Mesendoderm (in vitro differentiated cells): Measurements from ENCODE around the gene CASZ1.

Source experiments
- DNase-seq: peaks from one replicate; pipeline ENCODE4 v3.0.0; 2013
- H2AK5ac ChIP-seq: 2 replicates; pipeline ENCODE4 v1.6.1; 2013; ENCODE audit warnings: low read length, inconsistent platforms
- H2BK120ac ChIP-seq: 2 replicates; pipeline ENCODE4 v1.6.1; 2013; ENCODE audit warnings: low read depth, mild to moderate bottlenecking, low read length, moderate library complexity, mixed read lengths
- H2BK15ac ChIP-seq: replicated peaks from 2 replicates; pipeline ENCODE4 v1.6.1; 2013; ENCODE audit warnings: low read depth, mild to moderate bottlenecking, moderate library complexity
- H2BK5ac ChIP-seq: 2 replicates; pipeline ENCODE4 v1.6.1; 2013; ENCODE audit warnings: low read length, inconsistent platforms
- H3K18ac ChIP-seq: 2 replicates; pipeline ENCODE4 v1.6.1; 2013; ENCODE audit warnings: mild to moderate bottlenecking, low read length, mixed read lengths
- H3K23ac ChIP-seq: one replicate; pipeline ENCODE4 v1.6.1; 2013; ENCODE audit warnings: low read length
- H3K27ac ChIP-seq: 2 replicates; pipeline ENCODE4 v1.5.1; 2013; ENCODE audit warnings: low read depth, mild to moderate bottlenecking, inconsistent platforms, low read length, moderate library complexity
- H3K27me3 ChIP-seq: 2 replicates; pipeline ENCODE4 v1.6.1; 2013; ENCODE audit warnings: low read length, control low read depth, mild to moderate bottlenecking, inconsistent platforms; ENCODE audit not compliant: insufficient read depth, poor library complexity
- H3K36me3 ChIP-seq: 2 replicates; pipeline ENCODE4 v1.6.1; 2013; ENCODE audit warnings: low read length, inconsistent platforms; ENCODE audit not compliant: control insufficient read depth, insufficient read depth
- H3K4ac ChIP-seq: one replicate; pipeline ENCODE4 v1.6.1; 2013; ENCODE audit warnings: low read depth, mild to moderate bottlenecking, low read length, moderate library complexity
- H3K4me1 ChIP-seq: 2 replicates; pipeline ENCODE4 v1.6.1; 2013; ENCODE audit warnings: low read depth, low read length, inconsistent platforms; ENCODE audit not compliant: control insufficient read depth
- H3K4me2 ChIP-seq: 2 replicates; pipeline ENCODE4 v1.6.1; 2013; ENCODE audit warnings: low read length
- H3K4me3 ChIP-seq: 2 replicates; pipeline ENCODE4 v1.5.1; 2013; ENCODE audit warnings: mild to moderate bottlenecking, low read length
- H3K56ac ChIP-seq: one replicate; pipeline ENCODE4 v1.6.1; 2013; ENCODE audit warnings: low read length
- H3K79me1 ChIP-seq: 2 replicates; pipeline ENCODE4 v1.6.1; 2013; ENCODE audit warnings: low read length, inconsistent platforms
- H3K79me2 ChIP-seq: 2 replicates; pipeline ENCODE4 v1.6.1; 2013; ENCODE audit warnings: mild to moderate bottlenecking, low read length; ENCODE audit not compliant: control insufficient read depth, insufficient read depth
- H3K9ac ChIP-seq: 2 replicates; pipeline ENCODE4 v1.6.1; 2013; ENCODE audit warnings: low read length, inconsistent platforms
- H4K5ac ChIP-seq: one replicate; pipeline ENCODE4 v1.6.1; 2013; ENCODE audit warnings: low read length
- H4K8ac ChIP-seq: one replicate; pipeline ENCODE4 v1.6.1; 2013; ENCODE audit warnings: low read depth, mild to moderate bottlenecking, control low read depth, low read length, moderate library complexity
- WGBS: extraction: QIAGEN DNeasy Blood & Tissue Kit; methylation state at CpG from one replicate; pipeline ENCODE4 v1.1.7; 2013; ENCODE audit warnings: low lambda C conversion rate, missing lambda C conversion rate; ENCODE audit not compliant: insufficient coverage; ENCODE audit errors: extremely low coverage; 5-methylcytosine and 5-hydroxymethylcytosine counted together

CASZ1 gene

DNA sequence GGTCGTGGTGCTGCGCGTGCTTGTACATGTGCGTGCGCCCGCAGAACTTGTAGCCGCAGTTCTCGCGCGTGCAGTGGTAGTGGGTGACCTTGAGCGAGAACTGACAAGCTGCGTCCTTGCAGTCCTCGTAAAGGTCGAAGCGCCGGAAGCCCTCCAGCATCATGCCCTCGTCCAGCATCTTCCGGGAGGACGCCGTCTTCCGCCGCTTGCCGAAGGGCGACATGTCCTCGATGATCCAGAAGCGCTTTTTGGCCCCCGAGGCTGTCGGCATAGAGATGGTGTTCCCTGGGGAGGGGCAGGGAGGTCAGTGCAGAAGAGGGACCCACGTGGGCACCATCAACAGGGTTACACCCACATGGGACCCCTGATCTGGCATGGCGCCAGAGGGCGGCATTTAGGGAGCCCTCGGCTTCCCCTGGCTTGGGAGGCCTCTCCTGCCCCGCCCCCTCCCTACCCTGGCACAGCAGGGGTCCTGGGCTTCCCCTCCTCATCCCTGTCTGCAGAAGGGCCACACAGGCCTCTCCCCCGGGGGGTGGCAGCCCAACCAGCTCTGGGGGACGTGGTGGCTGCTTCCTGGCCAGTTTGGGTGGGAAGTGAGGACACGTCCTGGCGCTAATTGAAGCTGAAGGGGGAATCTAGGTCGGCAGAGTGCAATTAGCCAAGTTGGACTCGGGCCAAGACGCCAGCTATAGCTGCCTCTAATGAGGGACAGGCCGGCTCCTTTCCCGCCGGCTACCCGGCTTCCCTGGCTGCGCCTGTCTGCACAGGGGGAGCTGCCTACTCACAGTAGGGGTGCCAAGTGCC is 156.5 kb downstream of the CASZ1 start:
- H3K27ac ChIP-seq = no peak overlapping the region
- no peaks in the 10 kb centered on the region for H3K79me1 ChIP-seq
- no peak for DNase-seq
- H3K4ac ChIP-seq = no peak overlapping the region
- WGBS = no CpG with 5 or more reads among the region's 45 CpGs
- H3K4me3 ChIP-seq = no peak overlapping the region
- no peaks in the 10 kb centered on the region for H3K4me1 ChIP-seq
- H2AK5ac ChIP-seq = no peak overlapping the region
- H3K56ac ChIP-seq = peak overlapping the region; percentile 65
- no peaks in the 10 kb centered on the region for H3K27me3 ChIP-seq
- H3K79me2 ChIP-seq = no peaks in the 10 kb centered on the region
- no peak overlapping the region for H3K18ac ChIP-seq
- no peaks in the 10 kb centered on the region for H3K36me3 ChIP-seq
- H3K4me2 ChIP-seq = peak overlapping the region; percentile 40
- H2BK120ac ChIP-seq = no peak overlapping the region
- no peak overlapping the region for H2BK5ac ChIP-seq
- H2BK15ac ChIP-seq = no peak overlapping the region
- H4K5ac ChIP-seq = no peak overlapping the region
- peak overlapping the region; percentile 2 for H3K9ac ChIP-seq
- no peak overlapping the region for H3K23ac ChIP-seq
- H4K8ac ChIP-seq = no peak overlapping the region

DNA sequence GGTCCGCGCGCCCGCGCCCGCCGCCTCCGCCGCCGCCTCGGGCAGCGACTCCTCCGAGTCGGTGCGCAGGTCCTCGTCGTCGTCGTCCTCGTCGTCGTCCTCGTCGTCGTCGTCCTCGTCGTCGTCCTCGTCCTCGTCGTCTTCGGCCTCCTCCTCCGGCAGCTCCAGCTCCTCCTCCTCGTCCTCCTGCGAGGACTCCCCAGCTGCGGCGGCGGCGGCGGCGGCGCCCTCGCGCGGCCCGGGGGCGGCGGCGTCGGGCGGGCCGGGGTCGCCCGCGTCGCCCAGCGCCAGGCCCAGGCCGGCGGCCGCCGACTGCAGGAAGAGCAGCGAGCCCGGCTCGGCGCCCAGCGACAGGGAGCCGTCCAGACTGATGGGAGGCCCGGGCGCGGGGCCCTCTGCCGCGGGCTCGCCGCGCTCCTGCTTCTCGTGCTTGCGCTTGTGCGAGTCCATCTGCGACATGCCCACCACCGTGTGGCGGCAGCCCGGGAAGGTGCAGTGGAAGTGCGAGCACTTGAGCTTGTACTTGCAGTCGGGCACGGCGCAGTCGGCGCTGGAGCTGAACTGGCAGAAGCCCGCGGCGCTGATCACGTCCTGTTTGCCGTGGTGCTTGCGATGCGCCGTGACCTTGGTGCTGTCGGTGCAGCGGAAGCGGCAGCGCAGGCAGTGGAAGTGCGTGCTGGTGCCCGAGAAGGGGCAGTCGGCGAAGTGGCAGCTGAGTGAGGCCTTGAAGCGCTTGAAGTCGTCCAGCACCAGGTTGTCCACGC is 157.3 kb downstream of the CASZ1 start:
- peak; percentile 74 for DNase-seq
- Histone ChIP-seq H3K4me2 (peak overlapping the region; percentile 59), H3K4me3 (no peak overlapping the region)

DNA sequence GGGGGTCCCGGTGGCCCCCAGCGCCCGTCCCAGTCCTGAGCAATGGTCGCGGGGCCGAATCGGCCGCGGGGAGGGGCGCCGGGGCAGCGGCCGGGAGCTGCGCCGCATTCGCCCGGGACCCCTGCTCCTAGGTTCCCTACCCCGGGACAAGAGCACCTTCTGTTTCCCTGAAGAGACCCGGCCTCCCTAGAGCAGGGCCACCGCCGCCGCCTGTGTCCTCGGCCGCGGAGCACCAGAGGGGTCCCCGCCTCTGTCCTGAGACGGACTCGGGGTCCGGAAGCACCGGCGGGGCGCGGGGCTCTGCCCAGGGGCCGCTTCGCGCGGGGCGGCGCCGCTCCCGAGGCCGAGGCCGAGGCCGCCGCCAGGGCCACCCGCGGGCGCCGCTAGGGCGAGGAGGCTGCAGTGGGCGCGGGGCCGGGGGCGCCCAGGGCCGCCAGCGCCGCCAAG is 157.9 kb downstream of the CASZ1 start:
- H3K23ac ChIP-seq = no peak overlapping the region
- H2BK5ac ChIP-seq = no peak overlapping the region
- peak overlapping the region; percentile 59 for H3K4me2 ChIP-seq
- H3K36me3 ChIP-seq = no peaks in the 10 kb centered on the region
- no peak overlapping the region for H2BK120ac ChIP-seq
- no peak overlapping the region for H2AK5ac ChIP-seq
- no peak overlapping the region for H3K4me3 ChIP-seq
- no peak for DNase-seq
- H3K56ac ChIP-seq = peak overlapping the region; percentile 85
- no peak overlapping the region for H3K27ac ChIP-seq
- H3K27me3 ChIP-seq = no peaks in the 10 kb centered on the region
- H3K18ac ChIP-seq = peak overlapping the region; percentile 13
- no peaks in the 10 kb centered on the region for H3K79me1 ChIP-seq
- no CpG with 5 or more reads among the region's 57 CpGs for WGBS
- no peaks in the 10 kb centered on the region for H3K4me1 ChIP-seq
- no peaks in the 10 kb centered on the region for H3K79me2 ChIP-seq
- no peak overlapping the region for H3K4ac ChIP-seq
- no peak overlapping the region for H4K8ac ChIP-seq
- H2BK15ac ChIP-seq = no peak overlapping the region
- no peak overlapping the region for H4K5ac ChIP-seq
- peak overlapping the region; percentile 49 for H3K9ac ChIP-seq

More for the DNA sequence above, 157.3 kb downstream of the CASZ1 start:
- Histone ChIP-seq H3K27ac (no peak overlapping the region), H3K27me3 (no peaks in the 10 kb centered on the region), H3K79me1 (no peaks in the 10 kb centered on the region), H2BK15ac (no peak overlapping the region), H2BK120ac (no peak overlapping the region), H3K36me3 (no peaks in the 10 kb centered on the region), H3K9ac (peak overlapping the region; percentile 40), H3K56ac (peak overlapping the region; percentile 85), H3K4ac (no peak overlapping the region), H3K79me2 (no peaks in the 10 kb centered on the region), H3K23ac (no peak overlapping the region), H3K4me1 (no peaks in the 10 kb centered on the region), H2AK5ac (no peak overlapping the region), H3K18ac (no peak overlapping the region), H4K8ac (no peak overlapping the region), H4K5ac (no peak overlapping the region), H2BK5ac (no peak overlapping the region)
- WGBS = no CpG with 5 or more reads among the region's 108 CpGs

DNA sequence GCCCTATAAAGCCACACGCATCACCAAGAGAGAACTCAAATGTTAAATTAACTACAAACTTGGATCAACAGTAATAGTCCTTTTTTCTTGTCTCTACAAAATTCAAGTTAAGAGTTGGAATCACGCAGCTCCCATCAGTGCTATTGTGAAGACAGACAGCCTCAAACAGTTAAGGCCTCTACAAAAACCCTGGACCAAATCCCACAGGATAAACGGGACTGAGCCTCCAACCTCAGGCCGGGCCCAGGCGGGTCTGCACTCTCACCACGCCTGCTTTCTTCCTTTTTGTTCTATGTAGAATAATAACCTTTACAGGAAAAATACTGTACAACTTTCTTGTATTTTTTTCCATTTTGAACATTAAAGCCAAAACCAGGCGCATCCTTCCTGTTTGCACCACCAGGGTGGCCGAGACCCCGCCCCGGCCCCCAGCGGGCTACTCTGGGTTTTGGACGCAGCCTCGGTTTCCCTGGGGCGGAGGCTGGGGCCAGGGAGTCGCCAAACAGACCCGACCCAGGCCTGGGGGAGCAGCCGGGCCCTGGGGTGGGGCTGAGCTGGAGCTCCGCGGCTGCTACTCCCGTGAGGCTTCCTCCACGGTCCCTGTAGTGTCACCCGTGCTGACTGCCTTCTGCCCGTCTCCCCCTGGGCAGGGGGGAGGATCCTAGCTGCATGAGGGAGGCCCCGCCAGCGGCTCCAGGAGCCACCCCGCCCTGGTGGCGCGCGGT is 158.4 kb downstream of the CASZ1 start:
- DNase-seq = no peak
- Histone ChIP-seq H3K23ac (no peak overlapping the region), H2AK5ac (no peak overlapping the region), H3K4me1 (no peaks in the 10 kb centered on the region), H4K8ac (no peak overlapping the region), H3K4me2 (peak overlapping the region; percentile 59), H2BK5ac (no peak overlapping the region), H2BK15ac (no peak overlapping the region), H3K4ac (no peak overlapping the region), H3K36me3 (no peaks in the 10 kb centered on the region), H3K27ac (no peak overlapping the region), H2BK120ac (no peak overlapping the region), H3K79me2 (no peaks in the 10 kb centered on the region), H3K27me3 (no peaks in the 10 kb centered on the region), H4K5ac (no peak overlapping the region), H3K9ac (peak overlapping the region; percentile 49), H3K4me3 (no peak overlapping the region), H3K79me1 (no peaks in the 10 kb centered on the region), H3K18ac (peak overlapping the region; percentile 13), H3K56ac (peak overlapping the region; percentile 85)
- no CpG with 5 or more reads among the region's 29 CpGs for WGBS

DNA sequence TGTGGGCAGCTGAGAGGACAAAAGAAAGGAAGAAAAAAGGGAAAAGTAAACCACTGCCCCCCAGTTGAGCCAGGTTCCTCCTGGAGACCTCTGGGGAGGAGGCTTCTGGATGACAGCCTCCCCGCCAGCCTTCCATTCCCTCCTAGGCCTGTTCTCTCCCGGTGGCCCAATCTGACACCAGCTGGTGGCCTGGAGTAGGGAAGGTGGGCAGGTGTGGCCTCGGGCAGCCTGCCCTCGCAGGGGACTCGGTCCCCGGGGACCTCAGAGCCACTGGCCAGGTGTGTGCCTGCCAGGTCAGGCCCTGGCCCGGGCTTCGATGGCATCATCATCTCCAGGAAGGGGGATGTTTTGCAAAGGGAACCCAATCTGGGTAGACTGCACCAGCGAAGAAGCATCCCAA is 159.0 kb downstream of the CASZ1 start:
- Histone ChIP-seq H3K56ac (no peak overlapping the region), H3K4me1 (no peaks in the 10 kb centered on the region), H2BK120ac (no peak overlapping the region), H3K4me2 (no peak overlapping the region), H2AK5ac (no peak overlapping the region), H2BK5ac (no peak overlapping the region), H3K18ac (no peak overlapping the region), H4K5ac (no peak overlapping the region), H3K9ac (no peak overlapping the region), H3K79me1 (no peaks in the 10 kb centered on the region), H3K4ac (no peak overlapping the region), H4K8ac (no peak overlapping the region), H3K79me2 (no peaks in the 10 kb centered on the region), H3K36me3 (no peaks in the 10 kb centered on the region), H3K4me3 (no peak overlapping the region), H3K27me3 (no peaks in the 10 kb centered on the region), H2BK15ac (no peak overlapping the region), H3K27ac (no peak overlapping the region), H3K23ac (no peak overlapping the region)
- no peak for DNase-seq
- no CpG with 5 or more reads among the region's 9 CpGs for WGBS
